Activated naive CD4-positive, alpha-beta T cell (primary cell): ENCODE results near the gene CEP120.

ENCODE experiments used
- DNase-seq, 4 experiments: peaks; one replicate each; lab custom pipeline; 2025; lab: John Stamatoyannopoulos, UW

Gene CEP120

DNA sequence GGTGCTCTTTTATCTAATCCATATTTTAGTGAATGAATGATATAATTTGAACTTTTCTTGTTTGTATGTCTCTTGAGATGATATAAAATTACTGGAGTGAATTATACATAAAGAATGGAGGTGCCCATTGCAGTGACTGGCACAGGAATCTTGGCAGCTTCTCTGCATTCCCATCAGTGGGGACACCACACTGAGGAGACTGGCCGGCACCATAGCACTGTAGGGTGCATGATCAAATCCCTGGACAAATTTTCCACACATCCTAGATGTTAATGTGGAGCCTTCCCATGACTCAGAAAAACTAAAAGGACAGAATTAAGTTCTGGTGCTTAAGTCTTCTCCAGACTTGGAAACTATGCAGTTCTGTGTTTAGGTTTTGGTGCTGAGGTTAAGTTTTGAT, 124.1 kb downstream of the CEP120 start:
- no peak for DNase-seq

DNA sequence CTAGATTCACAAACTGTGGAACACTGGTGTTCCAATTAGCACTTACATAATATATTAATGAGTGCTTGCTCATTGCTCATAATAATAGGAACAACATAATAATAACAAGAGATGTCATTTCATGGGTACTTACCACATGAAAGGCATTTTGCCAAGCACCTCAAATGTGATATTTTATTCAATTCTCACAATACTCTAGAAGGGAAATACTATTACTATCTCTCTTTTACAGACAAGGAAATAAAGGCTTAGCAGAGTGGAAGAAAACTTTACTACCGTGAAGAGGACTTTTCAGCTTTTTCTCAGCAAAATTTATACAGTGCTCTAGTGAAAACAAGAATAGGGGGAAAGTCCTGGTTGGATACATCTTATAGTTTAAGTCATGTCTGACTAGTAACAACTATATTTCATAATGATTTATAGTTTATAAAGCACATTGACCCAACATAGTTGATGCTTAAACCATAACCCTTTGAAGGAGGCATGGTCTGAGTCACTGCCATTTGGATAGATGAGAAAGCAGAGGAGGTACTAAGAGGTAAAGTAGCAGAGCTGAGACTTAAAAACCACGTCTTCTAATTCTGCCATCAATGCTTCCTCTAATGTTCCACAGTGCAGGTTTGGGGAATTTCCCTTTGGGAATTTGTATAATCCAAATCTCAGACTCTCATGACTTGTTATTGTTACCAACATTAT, 124.7 kb downstream of the CEP120 start:
- no peak for DNase-seq

DNA sequence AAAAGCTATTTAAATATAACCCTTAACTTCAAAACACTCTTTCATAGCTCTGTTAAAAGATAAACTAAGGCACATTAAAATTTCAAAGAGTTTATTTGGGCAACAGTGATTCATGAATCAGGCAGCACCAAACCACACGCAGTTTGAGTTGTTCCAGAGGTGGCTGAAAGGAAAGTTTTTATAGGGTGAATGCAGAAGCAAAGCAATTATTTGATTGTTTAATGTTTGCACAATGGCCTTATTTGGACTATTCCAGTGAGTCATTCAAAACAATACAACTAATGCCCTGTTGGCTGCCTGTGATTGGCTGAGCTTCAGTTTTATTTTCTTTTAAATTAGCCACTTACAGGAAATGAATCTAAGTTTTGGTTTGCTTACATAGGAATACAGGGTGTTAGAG, 125.3 kb downstream of the CEP120 start:
- DNase-seq, result no peak

DNA sequence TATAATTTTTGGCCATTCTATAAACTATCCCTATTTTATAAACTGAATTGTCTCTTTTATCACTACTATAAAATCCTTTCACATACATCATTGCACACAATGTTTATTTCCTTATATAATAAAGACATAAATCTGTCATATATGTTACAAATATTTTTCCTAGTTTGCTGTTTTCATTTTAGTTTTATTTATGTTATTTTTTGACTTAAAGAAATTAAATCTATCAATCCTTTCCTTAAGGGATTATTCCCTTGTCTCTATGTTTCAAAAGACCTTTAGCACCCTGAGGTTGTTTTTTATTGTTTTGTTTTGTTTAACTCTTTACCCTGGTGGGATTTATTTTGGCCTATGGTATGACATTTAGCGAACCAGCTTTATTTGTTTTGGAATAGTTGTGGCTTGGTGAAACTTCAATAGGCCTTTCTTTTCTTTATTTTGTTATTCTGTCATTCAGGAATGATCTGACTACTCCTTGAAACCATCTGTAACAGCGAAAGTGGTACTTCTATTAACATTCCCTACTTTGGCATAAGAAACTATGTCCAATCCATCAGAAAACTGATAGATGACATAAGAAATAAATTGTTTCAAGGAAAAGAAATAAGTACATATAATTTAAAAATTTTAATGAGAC, 125.9 kb downstream of the CEP120 start:
- DNase-seq, result no peak
